ENCODE results near the gene ANTKMT.

The ANTKMT gene

DNA sequence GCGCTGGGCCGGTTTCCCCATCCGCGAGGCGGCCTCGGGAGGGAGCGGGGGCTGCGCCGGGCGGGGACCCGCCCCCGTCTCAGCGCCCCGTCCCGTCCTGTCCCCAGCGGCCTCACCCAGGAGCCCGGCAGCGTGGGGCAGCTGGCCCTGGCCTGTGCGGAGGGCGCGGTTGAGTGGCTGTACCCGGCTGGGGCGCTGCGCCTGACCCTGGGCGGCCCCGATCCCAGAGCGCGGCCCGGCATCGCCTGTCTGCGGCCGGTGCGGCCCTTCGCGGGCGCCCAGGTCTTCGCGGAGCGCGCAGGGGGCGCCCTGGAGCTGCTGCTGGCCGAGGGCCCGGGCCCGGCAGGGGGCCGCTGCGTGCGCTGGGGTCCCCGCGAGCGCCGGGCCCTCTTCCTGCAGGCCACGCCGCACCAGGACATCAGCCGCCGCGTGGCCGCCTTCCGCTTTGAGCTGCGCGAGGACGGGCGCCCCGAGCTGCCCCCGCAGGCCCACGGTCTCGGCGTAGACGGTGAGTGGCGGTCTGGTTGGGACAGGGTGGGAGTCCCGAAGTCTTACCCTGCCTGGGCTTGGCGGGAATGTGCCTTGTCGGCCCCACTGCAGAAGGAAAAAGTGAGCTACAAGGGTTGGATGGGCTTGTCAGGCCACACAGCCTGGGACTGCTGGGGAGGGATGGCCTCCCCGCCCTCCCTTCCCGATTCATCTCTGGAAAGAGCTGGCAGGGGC, 5.3 kb upstream of the ANTKMT start:
- Histone ChIP-seq H3K9me3 (ENCODE audit: low read depth, low read length) (no peaks in the 10 kb centered on the region), H3K4me3 (peak overlapping the region; percentile 43), H3K36me3 (ENCODE audit: insufficient read depth, low read length) (no peaks in the 10 kb centered on the region), H3K27ac (no peak overlapping the region), H3K9ac (ENCODE audit: insufficient read length) (no peak overlapping the region)
- TF ChIP-seq FOXP2 (optimal IDR thresholded peaks at IDR 0.05; ENCODE audit: control extremely low read depth, extremely low read length, insufficient read depth): no peak
- TF ChIP-seq POLR2AphosphoS5 (IDR thresholded peaks at IDR 0.05; ENCODE audit: borderline replicate concordance, low read depth, low read length): no peak
- peak; percentile 61 for TF ChIP-seq EZH2 (IDR thresholded peaks at IDR 0.05)
- DNase-seq (ENCODE audit: low read depth, low spot score): no peak

DNA sequence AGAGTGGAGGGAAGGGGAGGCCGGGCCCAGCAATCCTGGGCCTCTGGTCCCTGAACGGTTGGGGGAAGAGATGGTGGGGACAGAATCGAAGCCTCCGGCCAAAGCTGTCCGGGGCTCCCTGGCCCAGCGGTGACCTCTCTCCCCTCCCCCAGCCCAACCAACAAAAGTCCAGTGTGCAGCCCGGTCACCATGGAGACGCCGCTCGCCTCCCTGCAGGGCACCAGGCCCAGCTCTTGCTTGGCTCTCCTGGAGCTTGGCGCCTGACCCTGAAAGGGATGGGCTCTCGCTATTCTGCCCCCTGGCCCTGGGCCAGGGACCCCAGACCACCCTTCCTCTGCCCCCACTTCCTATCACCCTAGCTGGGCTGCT, 4.8 kb upstream of the ANTKMT start:
- TF ChIP-seq EZH2 (IDR thresholded peaks at IDR 0.05) (no peak), FOXP2 (optimal IDR thresholded peaks at IDR 0.05; ENCODE audit: control extremely low read depth, extremely low read length, insufficient read depth) (no peak), POLR2AphosphoS5 (IDR thresholded peaks at IDR 0.05; ENCODE audit: borderline replicate concordance, low read depth, low read length) (no peak)
- no peak overlapping the region for H3K9ac ChIP-seq (ENCODE audit: insufficient read length)
- H3K27ac ChIP-seq: no peak overlapping the region
- H3K36me3 ChIP-seq (ENCODE audit: insufficient read depth, low read length): no peaks in the 10 kb centered on the region
- DNase-seq (ENCODE audit: low read depth, low spot score): no peak
- H3K9me3 ChIP-seq (ENCODE audit: low read depth, low read length): no peaks in the 10 kb centered on the region
- H3K4me3 ChIP-seq: no peak overlapping the region

DNA sequence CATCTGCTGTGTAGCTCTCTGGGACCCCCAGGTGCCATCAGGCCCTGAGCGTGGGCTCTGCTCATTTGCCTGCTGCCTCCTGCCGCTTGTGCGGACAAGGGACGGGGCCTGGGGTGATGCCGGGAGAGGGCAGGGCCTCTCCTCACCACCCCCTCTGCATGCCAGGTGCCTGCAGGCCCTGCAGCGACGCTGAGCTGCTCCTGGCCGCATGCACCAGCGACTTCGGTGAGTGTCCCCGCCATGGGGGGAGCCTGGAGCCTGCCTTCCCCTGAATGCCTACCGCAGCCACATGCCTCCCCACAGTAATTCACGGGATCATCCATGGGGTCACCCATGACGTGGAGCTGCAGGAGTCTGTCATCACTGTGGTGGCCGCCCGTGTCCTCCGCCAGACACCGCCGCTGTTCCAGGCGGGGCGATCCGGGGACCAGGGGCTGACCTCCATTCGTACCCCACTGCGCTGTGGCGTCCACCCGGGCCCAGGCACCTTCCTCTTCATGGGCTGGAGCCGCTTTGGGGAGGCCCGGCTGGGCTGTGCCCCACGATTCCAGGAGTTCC, 4.1 kb upstream of the ANTKMT start:
- TF ChIP-seq FOXP2 (optimal IDR thresholded peaks at IDR 0.05; ENCODE audit: control extremely low read depth, extremely low read length, insufficient read depth) (no peak), POLR2AphosphoS5 (IDR thresholded peaks at IDR 0.05; ENCODE audit: borderline replicate concordance, low read depth, low read length) (no peak), EZH2 (IDR thresholded peaks at IDR 0.05) (no peak)
- Histone ChIP-seq H3K4me3 (no peak overlapping the region), H3K36me3 (ENCODE audit: insufficient read depth, low read length) (no peaks in the 10 kb centered on the region), H3K9me3 (ENCODE audit: low read depth, low read length) (no peaks in the 10 kb centered on the region), H3K9ac (ENCODE audit: insufficient read length) (no peak overlapping the region), H3K27ac (no peak overlapping the region)
- DNase-seq (ENCODE audit: low read depth, low spot score): no peak

DNA sequence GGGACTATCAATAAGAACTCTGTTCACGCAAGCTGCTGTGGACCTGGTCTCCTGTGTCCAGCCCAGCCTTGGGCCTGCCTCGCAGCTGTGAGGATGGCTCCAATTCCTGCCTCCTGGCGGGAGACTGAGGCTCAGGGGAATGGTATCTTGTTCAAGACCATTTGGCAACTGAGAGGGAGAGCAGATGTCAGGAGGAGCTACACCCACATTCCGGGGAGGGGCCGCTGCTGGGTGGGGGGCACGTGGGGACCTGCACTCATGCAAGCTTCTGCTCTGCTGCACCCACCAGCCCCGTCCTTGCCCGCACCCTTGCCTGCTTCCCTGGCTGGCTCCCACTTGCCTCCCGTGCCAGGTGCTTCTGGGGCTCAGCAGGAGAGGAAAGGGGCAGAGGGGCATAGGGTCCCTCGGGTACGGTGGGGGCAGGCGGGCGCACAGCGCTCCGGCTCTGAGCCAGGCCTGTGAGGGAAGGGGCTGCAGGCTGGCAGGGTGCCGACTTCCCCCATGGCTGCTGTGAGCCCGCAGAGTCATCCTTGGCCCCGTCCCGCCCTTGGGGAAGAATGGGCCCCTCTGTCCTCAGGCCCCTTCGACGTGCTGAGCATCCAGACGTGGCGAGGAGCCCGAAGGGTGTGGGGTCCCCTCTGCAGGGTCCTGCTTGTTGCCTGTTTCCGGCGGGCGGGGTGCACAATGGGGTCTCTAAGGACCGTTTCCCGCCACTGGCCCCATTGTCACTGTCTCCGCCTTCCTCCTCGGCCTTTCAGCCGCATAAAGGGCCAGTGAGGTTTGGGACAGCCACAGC, 3.3 kb upstream of the ANTKMT start:
- no peaks in the 10 kb centered on the region for H3K36me3 ChIP-seq (ENCODE audit: insufficient read depth, low read length)
- H3K4me3 ChIP-seq: no peak overlapping the region
- H3K27ac ChIP-seq: no peak overlapping the region
- no peak for TF ChIP-seq FOXP2 (optimal IDR thresholded peaks at IDR 0.05; ENCODE audit: control extremely low read depth, extremely low read length, insufficient read depth)
- TF ChIP-seq EZH2 (IDR thresholded peaks at IDR 0.05): no peak
- TF ChIP-seq POLR2AphosphoS5 (IDR thresholded peaks at IDR 0.05; ENCODE audit: borderline replicate concordance, low read depth, low read length): no peak
- no peaks in the 10 kb centered on the region for H3K9me3 ChIP-seq (ENCODE audit: low read depth, low read length)
- DNase-seq (ENCODE audit: low read depth, low spot score): no peak
- H3K9ac ChIP-seq (ENCODE audit: insufficient read length): no peak overlapping the region

DNA sequence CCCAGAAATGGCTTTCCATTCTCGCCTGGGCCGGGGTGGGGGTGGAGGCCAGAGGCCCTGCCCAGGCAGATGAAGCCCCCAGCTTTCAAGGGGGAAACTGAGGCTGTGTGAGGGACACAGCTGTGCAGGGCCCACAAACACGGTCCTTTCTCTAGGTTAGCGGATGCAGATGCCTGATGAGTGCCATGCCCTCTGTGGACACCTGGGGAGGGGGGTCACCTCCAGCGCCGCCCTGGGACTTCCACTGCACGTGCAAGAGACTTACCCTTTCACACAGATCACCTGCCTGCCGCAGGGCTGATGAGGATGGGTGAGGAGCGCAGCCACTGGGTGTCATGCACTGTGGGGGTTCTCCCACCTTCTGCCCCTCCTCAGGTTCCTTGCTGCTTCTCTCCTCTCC, 2.6 kb upstream of the ANTKMT start:
- DNase-seq (ENCODE audit: low read depth, low spot score): no peak
- no peaks in the 10 kb centered on the region for H3K9me3 ChIP-seq (ENCODE audit: low read depth, low read length)
- TF ChIP-seq EZH2 (IDR thresholded peaks at IDR 0.05) (no peak), POLR2AphosphoS5 (IDR thresholded peaks at IDR 0.05; ENCODE audit: borderline replicate concordance, low read depth, low read length) (no peak), FOXP2 (optimal IDR thresholded peaks at IDR 0.05; ENCODE audit: control extremely low read depth, extremely low read length, insufficient read depth) (no peak)
- H3K4me3 ChIP-seq: no peak overlapping the region
- H3K36me3 ChIP-seq (ENCODE audit: insufficient read depth, low read length): no peaks in the 10 kb centered on the region
- H3K27ac ChIP-seq: no peak overlapping the region
- H3K9ac ChIP-seq (ENCODE audit: insufficient read length): no peak overlapping the region

DNA sequence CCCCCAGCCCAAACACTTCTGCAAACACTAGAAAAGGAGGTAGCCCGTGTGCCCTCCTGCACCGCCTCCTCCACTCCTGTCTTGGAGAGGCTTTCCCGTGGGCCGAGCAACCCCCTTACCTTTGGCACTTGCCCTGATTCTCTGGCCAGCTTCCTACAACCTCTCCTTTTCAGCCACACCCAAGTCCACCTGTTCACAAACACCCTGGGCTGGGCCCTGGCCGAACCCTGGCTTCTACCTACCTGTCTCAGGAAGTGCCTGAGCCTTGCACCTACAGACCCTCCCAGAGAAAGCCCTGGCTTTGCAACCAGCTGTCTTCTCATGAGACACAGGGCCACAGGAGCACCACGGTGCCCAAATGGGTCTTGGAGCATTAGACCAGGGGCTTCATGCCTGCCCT, 2.0 kb upstream of the ANTKMT start:
- H3K9me3 ChIP-seq (ENCODE audit: low read depth, low read length): no peaks in the 10 kb centered on the region
- no peak for TF ChIP-seq EZH2 (IDR thresholded peaks at IDR 0.05)
- no peak for TF ChIP-seq POLR2AphosphoS5 (IDR thresholded peaks at IDR 0.05; ENCODE audit: borderline replicate concordance, low read depth, low read length)
- TF ChIP-seq FOXP2 (optimal IDR thresholded peaks at IDR 0.05; ENCODE audit: control extremely low read depth, extremely low read length, insufficient read depth): no peak
- no peak overlapping the region for H3K4me3 ChIP-seq
- H3K9ac ChIP-seq (ENCODE audit: insufficient read length): no peak overlapping the region
- no peak for DNase-seq (ENCODE audit: low read depth, low spot score)
- no peak overlapping the region for H3K27ac ChIP-seq
- no peaks in the 10 kb centered on the region for H3K36me3 ChIP-seq (ENCODE audit: insufficient read depth, low read length)

DNA sequence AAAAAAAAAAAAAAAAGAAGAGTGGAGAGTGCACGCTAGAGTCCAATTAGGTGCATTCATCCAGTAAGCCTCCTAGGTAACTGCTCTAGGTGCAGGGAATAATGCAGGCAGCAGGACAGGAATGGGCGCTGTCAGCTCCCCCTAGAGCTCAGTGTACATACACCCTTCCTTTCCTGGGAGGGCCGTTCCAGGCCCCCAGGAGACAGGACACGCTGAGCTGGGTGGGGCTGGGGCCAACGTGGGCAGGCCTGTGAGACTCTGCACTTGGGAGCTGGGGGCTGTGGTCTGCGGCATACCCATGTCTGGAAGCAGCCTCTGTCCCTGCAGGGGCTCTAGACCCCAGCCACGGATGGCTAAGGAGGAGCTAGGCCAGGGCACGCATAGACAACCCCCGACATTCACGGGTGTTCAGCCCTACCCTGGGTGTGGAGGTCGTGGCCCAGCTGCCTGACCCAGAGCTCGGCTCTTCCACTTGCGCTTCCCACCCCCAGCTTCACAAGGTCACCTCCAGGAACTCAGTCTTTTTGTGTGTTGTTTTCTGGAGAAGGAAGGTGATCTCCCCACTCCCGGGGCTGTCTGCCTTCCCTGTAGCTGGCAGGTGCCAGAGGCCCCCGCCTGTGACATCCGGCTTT, 1.0 kb upstream of the ANTKMT start:
- Histone ChIP-seq H3K9ac (ENCODE audit: insufficient read length) (no peak overlapping the region), H3K36me3 (ENCODE audit: insufficient read depth, low read length) (no peaks in the 10 kb centered on the region), H3K9me3 (ENCODE audit: low read depth, low read length) (no peaks in the 10 kb centered on the region), H3K4me3 (peak overlapping the region; percentile 85), H3K27ac (no peak overlapping the region)
- TF ChIP-seq EZH2 (IDR thresholded peaks at IDR 0.05) (no peak), FOXP2 (optimal IDR thresholded peaks at IDR 0.05; ENCODE audit: control extremely low read depth, extremely low read length, insufficient read depth) (no peak), POLR2AphosphoS5 (IDR thresholded peaks at IDR 0.05; ENCODE audit: borderline replicate concordance, low read depth, low read length) (no peak)
- no peak for DNase-seq (ENCODE audit: low read depth, low spot score)

DNA sequence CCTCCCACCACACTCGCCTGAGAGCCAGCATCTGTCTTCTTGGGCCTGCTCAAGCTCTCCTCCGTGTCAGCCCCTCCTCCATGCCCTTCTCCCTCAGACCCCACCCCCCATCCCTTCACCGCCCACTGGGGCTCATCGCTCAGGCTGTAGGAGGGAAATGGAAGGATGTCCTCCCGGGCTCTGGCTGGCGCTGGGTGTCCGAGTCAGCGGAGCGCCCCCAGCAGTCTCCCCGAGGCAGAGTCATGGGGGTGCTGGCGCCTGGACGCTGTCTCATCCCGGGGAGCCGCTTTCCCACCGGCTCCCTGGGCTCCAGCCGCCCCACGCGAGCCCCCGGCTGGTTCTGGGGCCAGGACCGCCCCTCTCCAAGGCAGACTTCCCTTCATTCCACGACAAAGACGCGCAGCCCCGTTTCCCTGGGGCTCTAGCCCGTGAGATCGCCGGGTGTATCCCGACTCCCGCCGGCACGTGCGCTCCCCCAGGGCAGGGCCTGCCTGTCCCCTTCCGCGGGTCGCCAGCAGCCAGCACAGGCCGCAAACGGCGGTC, 428 bp upstream of the ANTKMT start:
- Histone ChIP-seq H3K9ac (ENCODE audit: insufficient read length) (peak overlapping the region; percentile 60), H3K36me3 (ENCODE audit: insufficient read depth, low read length) (no peaks in the 10 kb centered on the region), H3K4me3 (peak overlapping the region; percentile 85), H3K9me3 (ENCODE audit: low read depth, low read length) (no peaks in the 10 kb centered on the region), H3K27ac (no peak overlapping the region)
- no peak for DNase-seq (ENCODE audit: low read depth, low spot score)
- TF ChIP-seq EZH2 (IDR thresholded peaks at IDR 0.05): no peak
- 0 out of 2 replicates have a peak, but pooled peaks have one; percentile 2 for TF ChIP-seq POLR2AphosphoS5 (IDR thresholded peaks at IDR 0.05; ENCODE audit: borderline replicate concordance, low read depth, low read length)
- no peak for TF ChIP-seq FOXP2 (optimal IDR thresholded peaks at IDR 0.05; ENCODE audit: control extremely low read depth, extremely low read length, insufficient read depth)
